GM13976 (cell line): ENCODE data around the gene ARHGAP35.

Experiments
- DNase-seq: peaks from one replicate; pipeline ENCODE4 v3.0.0; 2012; ENCODE audit warnings: low spot score
- CTCF ChIP-seq: IDR thresholded peaks from 2 replicates; pipeline ENCODE4 v1.5.1; 2012; ENCODE audit warnings: borderline replicate concordance, mild to moderate bottlenecking; ENCODE audit not compliant: insufficient read depth; ENCODE audit errors: extremely low read depth, missing control alignments, control extremely low read depth
- in situ Hi-C: fragments of 300-500 bp; cut with MboI; formaldehyde crosslinking; loops from one replicate; pipeline ENCODE4 v1.12.0; 2022; ENCODE audit warnings: low sequenced_read_pairs, mixed read lengths, inconsistent platforms; ENCODE audit not compliant: unreplicated experiment

The ARHGAP35 gene

DNA sequence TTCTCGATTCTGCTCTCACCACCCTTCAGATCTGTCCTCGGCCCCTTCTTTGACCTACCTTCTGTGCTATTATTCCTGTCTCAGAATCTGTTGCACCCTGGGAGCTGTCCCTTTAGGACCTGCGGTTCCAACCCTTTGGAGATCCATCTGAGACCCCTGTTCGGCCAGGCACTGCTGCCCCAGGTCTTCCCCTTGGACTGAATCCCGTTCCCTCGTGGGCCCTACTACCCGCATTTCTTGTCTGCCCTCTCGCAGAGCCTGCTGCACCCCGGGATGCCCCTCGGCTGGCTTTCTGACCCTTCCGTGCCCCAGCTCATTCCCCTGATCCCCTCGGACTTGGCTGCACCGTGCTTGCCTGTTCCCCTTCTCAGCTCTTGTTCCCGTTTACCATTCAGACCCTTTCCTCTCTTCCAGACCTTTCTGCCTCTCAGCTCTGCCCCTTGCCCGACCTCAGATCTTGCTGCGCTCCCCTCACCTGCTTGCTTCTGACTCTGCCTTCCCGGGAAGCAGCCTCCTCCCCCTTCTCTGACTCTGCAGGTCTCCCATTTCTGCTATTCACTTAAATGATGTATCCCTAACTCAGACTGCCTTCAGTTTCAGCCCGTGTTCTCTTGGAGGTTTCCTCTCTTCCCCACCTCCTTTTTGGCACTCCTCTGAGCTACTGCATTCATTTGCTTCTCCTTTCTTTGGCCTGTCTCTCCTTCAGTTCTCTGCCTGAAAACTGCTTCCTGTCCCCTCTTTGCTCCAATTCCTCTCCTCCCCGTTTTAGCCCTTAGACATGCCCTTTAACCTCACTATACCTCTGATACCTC lies 1.1 kb downstream of the ARHGAP35 start:
- TF ChIP-seq CTCF = no peak
- in situ Hi-C loops = no loop called here
- no peak for DNase-seq

DNA sequence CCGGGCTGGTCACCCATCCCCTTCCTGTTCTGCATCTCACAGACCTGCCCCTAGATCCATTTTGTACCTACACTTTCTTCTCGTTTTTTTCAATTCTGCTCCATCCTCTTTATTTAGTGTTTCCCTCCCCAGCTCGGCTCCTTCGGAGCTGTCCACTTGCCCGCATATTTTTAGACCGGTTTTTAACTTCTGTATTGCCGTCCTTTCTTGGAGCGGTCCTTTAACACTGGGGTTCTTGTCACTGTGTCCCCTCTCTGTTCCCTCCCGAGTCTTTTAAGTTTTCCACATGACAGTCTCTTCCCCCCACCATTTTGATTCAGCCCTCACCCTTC lies 1.7 kb downstream of the ARHGAP35 start:
- in situ Hi-C loops = no loop called here
- no peak for DNase-seq
- no peak for TF ChIP-seq CTCF

- TF ChIP-seq CTCF = no peak
- in situ Hi-C loops = no loop called here
- no peak for DNase-seq
These were observed 2.3 kb downstream of the ARHGAP35 start for GRCh38 chr19:46862974-46863632.

- no peak for DNase-seq
- in situ Hi-C loops = no loop called here
- TF ChIP-seq CTCF = no peak
These were observed 3.2 kb downstream of the ARHGAP35 start for GRCh38 chr19:46863818-46864629.

- no peak for TF ChIP-seq CTCF
- no peak for DNase-seq
- in situ Hi-C loops = no loop called here
These were observed 5.8 kb downstream of the ARHGAP35 start for GRCh38 chr19:46866407-46867136.

DNA sequence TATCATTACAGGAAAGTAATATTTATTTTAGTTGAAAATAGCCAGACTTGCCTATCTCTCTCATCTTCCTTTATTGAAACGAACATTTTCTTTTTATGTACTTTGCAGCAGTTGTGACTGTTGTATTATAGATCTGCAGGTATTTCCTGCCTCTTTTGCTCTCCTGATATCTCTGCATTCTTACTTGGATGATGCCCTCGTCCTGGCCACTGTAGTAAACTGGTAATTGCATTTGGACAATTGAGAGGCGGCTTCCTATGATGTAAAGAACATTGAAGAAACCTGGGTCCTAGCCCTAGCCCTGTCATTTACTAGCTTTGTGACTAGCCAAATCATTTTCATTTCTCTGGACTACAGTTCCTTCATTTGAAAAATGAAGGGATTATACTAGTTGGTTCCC lies 6.4 kb downstream of the ARHGAP35 start:
- no peak for TF ChIP-seq CTCF
- in situ Hi-C loops = no loop called here

More for the DNA sequence above, 6.4 kb downstream of the ARHGAP35 start:
- DNase-seq = no peak
